Fibroblast of skin of back (primary cell): Measurements from ENCODE around the gene COA6.
A peak's percentile ranks its signal among the peaks of the same experiment; 100 is the strongest.
"Not testable (repeated sequence)": the region's sequence is repeated elsewhere in the genome, so short reads cannot be mapped to it uniquely, and the experiment has no call there.

Source experiments
- DNase-seq: peaks from one replicate; pipeline ENCODE4 v3.0.0-alpha.2; 2013

Gene COA6

GRCh38 chr1:234369784-234370183 is 3.5 kb upstream of the COA6 start:
- peak; percentile 66 for DNase-seq

- no peak for DNase-seq
Measured at GRCh38 chr1:234371414-234371813, 1.8 kb upstream of the COA6 start.

- DNase-seq, result no peak
Measured at GRCh38 chr1:234372011-234372757, 1.1 kb upstream of the COA6 start.

GRCh38 chr1:234373959-234374254 is 651 bp downstream of the COA6 start:
- DNase-seq, result no peak

- no peak for DNase-seq
Measured at GRCh38 chr1:234375672-234376071, 2.4 kb downstream of the COA6 start.

- not testable (repeated sequence) for DNase-seq
Measured at GRCh38 chr1:234379591-234380109, 6.4 kb downstream of the COA6 start.

- no peak for DNase-seq
Measured at GRCh38 chr1:234381699-234382555, 8.7 kb downstream of the COA6 start.

GRCh38 chr1:234386122-234386521 is 12.9 kb downstream of the COA6 start:
- no peak for DNase-seq

GRCh38 chr1:234388094-234388493 is 14.8 kb downstream of the COA6 start:
- no peak for DNase-seq

- DNase-seq, result no peak
Measured at GRCh38 chr1:234393190-234393589, 19.9 kb downstream of the COA6 start.

GRCh38 chr1:234395297-234395696 is 22.0 kb downstream of the COA6 start:
- no peak for DNase-seq

GRCh38 chr1:234396092-234396491 is 22.8 kb downstream of the COA6 start:
- no peak for DNase-seq

GRCh38 chr1:234396871-234397270 is 23.6 kb downstream of the COA6 start:
- no peak for DNase-seq

GRCh38 chr1:234397732-234398131 is 24.5 kb downstream of the COA6 start:
- no peak for DNase-seq

- DNase-seq, result no peak
Measured at GRCh38 chr1:234398849-234399381, 25.7 kb downstream of the COA6 start.

- DNase-seq, result not testable (repeated sequence)
Measured at GRCh38 chr1:234399515-234399914, 26.3 kb downstream of the COA6 start.

- no peak for DNase-seq
Measured at GRCh38 chr1:234400773-234401172, 27.5 kb downstream of the COA6 start.

- DNase-seq, result no peak
Measured at GRCh38 chr1:234401658-234402057, 28.4 kb downstream of the COA6 start.

- no peak for DNase-seq
Measured at GRCh38 chr1:234402939-234403338, 29.7 kb downstream of the COA6 start.

- DNase-seq, result no peak
Measured at GRCh38 chr1:234405676-234406075, 32.4 kb downstream of the COA6 start.

- no peak for DNase-seq
Measured at GRCh38 chr1:234406871-234407270, 33.6 kb downstream of the COA6 start.

GRCh38 chr1:234408757-234409156 is 35.5 kb downstream of the COA6 start:
- DNase-seq, result no peak

- no peak for DNase-seq
Measured at GRCh38 chr1:234409328-234409727, 36.1 kb downstream of the COA6 start.

- DNase-seq, result no peak
Measured at GRCh38 chr1:234412830-234413229, 39.6 kb downstream of the COA6 start.
